ENCODE data around the gene SUGCT. TPM values are rescaled to one million over a fixed set of nuclear protein-coding genes. Genes with fewer than 3 reads are reported as not detected.
"Not testable (repeated sequence)": the region's sequence is repeated elsewhere in the genome, so short reads cannot be mapped to it uniquely, and the experiment has no call there.

Gene SUGCT
- polyA plus RNA-seq, 1 of the 3 experiments (the other 2 are of a cell fraction): 53.7 TPM

DNA sequence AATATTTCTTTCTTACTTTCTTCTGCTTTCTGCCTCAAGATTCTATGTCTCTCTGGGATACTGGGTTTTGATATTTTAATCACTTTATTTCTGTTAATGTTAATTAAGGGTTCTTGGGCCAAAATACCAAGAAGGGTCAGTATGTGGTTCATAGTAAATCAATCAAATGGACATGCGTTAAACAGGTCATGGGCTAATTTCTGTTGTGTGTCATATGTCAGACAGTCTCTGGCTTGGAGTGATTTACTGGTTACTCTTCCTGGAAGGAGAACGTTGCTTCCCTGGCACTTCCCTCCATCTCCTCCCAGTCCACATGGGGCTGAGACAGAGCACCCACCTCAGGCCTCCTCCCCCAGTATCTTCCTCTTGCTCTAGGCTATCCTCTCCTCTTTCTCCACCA, 489.1 kb downstream of the SUGCT start (continued):
- TF ChIP-seq, protein P1, sequence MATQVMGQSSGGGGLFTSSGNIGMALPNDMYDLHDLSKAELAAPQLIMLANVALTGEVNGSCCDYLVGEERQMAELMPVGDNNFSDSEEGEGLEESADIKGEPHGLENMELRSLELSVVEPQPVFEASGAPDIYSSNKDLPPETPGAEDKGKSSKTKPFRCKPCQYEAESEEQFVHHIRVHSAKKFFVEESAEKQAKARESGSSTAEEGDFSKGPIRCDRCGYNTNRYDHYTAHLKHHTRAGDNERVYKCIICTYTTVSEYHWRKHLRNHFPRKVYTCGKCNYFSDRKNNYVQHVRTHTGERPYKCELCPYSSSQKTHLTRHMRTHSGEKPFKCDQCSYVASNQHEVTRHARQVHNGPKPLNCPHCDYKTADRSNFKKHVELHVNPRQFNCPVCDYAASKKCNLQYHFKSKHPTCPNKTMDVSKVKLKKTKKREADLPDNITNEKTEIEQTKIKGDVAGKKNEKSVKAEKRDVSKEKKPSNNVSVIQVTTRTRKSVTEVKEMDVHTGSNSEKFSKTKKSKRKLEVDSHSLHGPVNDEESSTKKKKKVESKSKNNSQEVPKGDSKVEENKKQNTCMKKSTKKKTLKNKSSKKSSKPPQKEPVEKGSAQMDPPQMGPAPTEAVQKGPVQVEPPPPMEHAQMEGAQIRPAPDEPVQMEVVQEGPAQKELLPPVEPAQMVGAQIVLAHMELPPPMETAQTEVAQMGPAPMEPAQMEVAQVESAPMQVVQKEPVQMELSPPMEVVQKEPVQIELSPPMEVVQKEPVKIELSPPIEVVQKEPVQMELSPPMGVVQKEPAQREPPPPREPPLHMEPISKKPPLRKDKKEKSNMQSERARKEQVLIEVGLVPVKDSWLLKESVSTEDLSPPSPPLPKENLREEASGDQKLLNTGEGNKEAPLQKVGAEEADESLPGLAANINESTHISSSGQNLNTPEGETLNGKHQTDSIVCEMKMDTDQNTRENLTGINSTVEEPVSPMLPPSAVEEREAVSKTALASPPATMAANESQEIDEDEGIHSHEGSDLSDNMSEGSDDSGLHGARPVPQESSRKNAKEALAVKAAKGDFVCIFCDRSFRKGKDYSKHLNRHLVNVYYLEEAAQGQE (IDR thresholded peaks at IDR 0.05; ENCODE audit: low read depth, low read length): no peak
- TF ChIP-seq PBX3 (IDR thresholded peaks at IDR 0.05): 0 out of 2 replicates have a peak, but pooled peaks have one; percentile 29
- TF ChIP-seq NFIC (IDR thresholded peaks at IDR 0.05; ENCODE audit: borderline replicate concordance): no peak
- TF ChIP-seq MXI1 (IDR thresholded peaks at IDR 0.05; ENCODE audit: low read depth, low read length): no peak

DNA sequence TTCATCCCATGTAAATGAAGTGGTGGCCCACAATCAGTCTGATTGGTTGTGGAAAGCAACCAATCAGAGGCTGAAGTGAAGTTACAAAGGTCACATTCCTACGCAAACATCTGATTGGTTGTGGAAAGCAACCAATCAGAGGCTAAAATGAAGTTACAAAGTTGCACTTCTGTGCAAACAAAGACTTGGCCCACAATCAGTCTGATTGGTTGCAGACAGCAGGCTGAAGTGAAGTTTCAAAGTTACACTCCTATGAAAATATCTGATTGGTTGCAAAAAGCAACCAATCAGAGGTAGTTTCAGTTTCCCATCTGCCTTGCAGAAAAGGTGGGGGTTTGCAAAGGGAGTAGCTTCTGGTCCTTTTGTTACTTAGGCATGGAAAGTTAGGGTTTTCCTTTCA, 492.6 kb downstream of the SUGCT start:
- H3F3A ChIP-seq (replicated peaks; ENCODE audit: insufficient read depth); POLR2A ChIA-PET; H3K27me3 ChIP-seq (ENCODE audit: insufficient read depth); DNase-seq; H3K4me2 ChIP-seq; H2AFZ ChIP-seq (ENCODE audit: low read depth); H3K9me3 ChIP-seq; H3K27ac ChIP-seq (ENCODE audit: low read depth in 2 of 2, low read length in 1 of 2); H3K9me2 ChIP-seq; H3K9ac ChIP-seq; H3K4me3 ChIP-seq (ENCODE audit: low read depth in 2 of 2, low read length in 1 of 2); H4K20me1 ChIP-seq (ENCODE audit: insufficient read depth): not testable (repeated sequence)
- peaks cover 2 to 39% of the 10 kb centered on the region in 2 experiments for H3K36me3 ChIP-seq (replicated peaks in 1 of 2; ENCODE audit: control insufficient read depth in 1 of 2, insufficient read depth in 2 of 2, low read length in 1 of 2)
- peaks cover 57% of the 10 kb centered on the region for H3K79me2 ChIP-seq (ENCODE audit: insufficient read depth)
- WGBS (ENCODE audit: low lambda C conversion rate): 95% methylated on average over 1 of the region's 1 CpG
- CTCF ChIA-PET: interaction anchor here (1.4 kb wide), 1 partner anchor 12 kb away, joined by 4 read pairs; no protein-coding TSS in a partner anchor
- H3K4me1 ChIP-seq (ENCODE audit: control insufficient read depth in 1 of 2, insufficient read depth in 2 of 2, low read depth in 1 of 2, low read length in 1 of 2): peaks cover 0 to 22% of the 10 kb centered on the region in 2 experiments; a peak in 2 of 4 replicates

DNA sequence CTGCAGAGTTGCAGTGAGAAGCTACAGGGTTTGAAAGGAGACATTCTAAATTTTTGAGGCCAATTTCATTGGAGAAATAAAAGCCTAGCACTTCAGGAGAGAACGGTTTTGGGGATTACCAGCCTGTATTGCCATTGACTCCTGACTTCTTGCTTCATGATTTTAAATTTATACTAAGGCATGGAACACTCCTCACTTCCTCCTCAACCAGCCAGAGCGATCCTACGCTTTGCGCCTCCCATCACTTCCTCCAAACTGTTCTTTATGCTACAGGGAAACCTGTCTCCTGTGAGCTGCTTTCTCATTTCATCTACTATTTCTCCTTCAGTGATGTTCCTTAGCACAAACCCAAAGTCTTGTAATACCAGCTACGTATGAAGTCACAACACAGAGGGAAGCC, 495.1 kb downstream of the SUGCT start:
- 92% methylated on average over 5 of the region's 5 CpGs for WGBS (ENCODE audit: low lambda C conversion rate)
- H3K4me1 ChIP-seq (ENCODE audit: control insufficient read depth in 1 of 2, insufficient read depth in 2 of 2, low read depth in 1 of 2, low read length in 1 of 2): peaks cover 0 to 6% of the 10 kb centered on the region in 2 experiments; a peak in 1 of 4 replicates
- no peaks in the 10 kb centered on the region for H3K27me3 ChIP-seq (ENCODE audit: insufficient read depth)
- POLR2A ChIA-PET: no interaction called here
- H3K9ac ChIP-seq: no peak overlapping the region
- H3K9me2 ChIP-seq: no peaks in the 10 kb centered on the region
- no peaks in the 10 kb centered on the region for H4K20me1 ChIP-seq (ENCODE audit: insufficient read depth)
- CTCF ChIA-PET: interaction anchor here (0.6 to 1.9 kb wide), 2 partner anchors 13 to 14 kb away, joined by 3 to 5 read pairs; no protein-coding TSS in a partner anchor
- no peak overlapping the region for H3K4me3 ChIP-seq (ENCODE audit: low read depth in 2 of 2, low read length in 1 of 2)
- H3K4me2 ChIP-seq: no peak overlapping the region
- H2AFZ ChIP-seq (ENCODE audit: low read depth): no peak overlapping the region
- H3K36me3 ChIP-seq (replicated peaks in 1 of 2; ENCODE audit: control insufficient read depth in 1 of 2, insufficient read depth in 2 of 2, low read length in 1 of 2): peaks cover 9 to 53% of the 10 kb centered on the region in 2 experiments
- H3K9me3 ChIP-seq: no peaks in the 10 kb centered on the region
- no peak for DNase-seq
- H3K79me2 ChIP-seq (ENCODE audit: insufficient read depth): peaks cover 45% of the 10 kb centered on the region
- TF ChIP-seq EZH2phosphoT487 (IDR thresholded peaks at IDR 0.05; ENCODE audit: borderline replicate concordance, low read depth): no peak
- TF ChIP-seq MEF2A (IDR thresholded peaks at IDR 0.05; ENCODE audit: borderline replicate concordance, low read depth): no peak
- no peak for TF ChIP-seq PBX3 (IDR thresholded peaks at IDR 0.05)
- TF ChIP-seq USF1 (IDR thresholded peaks at IDR 0.05; ENCODE audit: borderline replicate concordance, low read depth): no peak
- no peaks in the 10 kb centered on the region for H3F3A ChIP-seq (replicated peaks; ENCODE audit: insufficient read depth)
- H3K27ac ChIP-seq (ENCODE audit: low read depth in 2 of 2, low read length in 1 of 2): no peak overlapping the region

Measured in SK-N-SH (cell line).